HL-60 (cell line): ENCODE results near the gene LRP5.

Source experiments
- DNase-seq, 2 experiments: peaks; one replicate each; pipeline ENCODE4 v3.0.0-alpha.2; 2010 to 2020; ENCODE audit warnings: low read depth in 1 of 2, low spot score in 1 of 2
- H3K27ac ChIP-seq: fragments of 250-450 bp; sonication (Bioruptor Pico); replicated peaks from 2 replicates; pipeline ENCODE4 v1.5.1; 2020; ENCODE audit warnings: mild to moderate bottlenecking, moderate library complexity
- H3K27me3 ChIP-seq: fragments of 250-450 bp; sonication (Bioruptor Pico); 2 replicates; pipeline ENCODE4 v1.5.1; 2021; ENCODE audit warnings: mild to moderate bottlenecking, moderate library complexity; ENCODE audit not compliant: insufficient read depth, poor library complexity, severe bottlenecking
- H3K4me3 ChIP-seq: replicated peaks from 2 replicates; pipeline ENCODE4 v1.5.1; 2011; ENCODE audit warnings: mild to moderate bottlenecking, control low read depth, low read length; ENCODE audit not compliant: insufficient read depth
- CTCF ChIP-seq: IDR thresholded peaks from one replicate; pipeline ENCODE4 v1.5.1; 2011; ENCODE audit warnings: low read length, control low read depth, inconsistent platforms; ENCODE audit not compliant: insufficient read depth
- GABPA ChIP-seq: IDR thresholded peaks from 2 replicates; pipeline ENCODE4 v1.6.1; 2012; ENCODE audit warnings: low read depth
- POLR2AphosphoS5 ChIP-seq: IDR thresholded peaks from 2 replicates; pipeline ENCODE4 v1.6.1; 2012; ENCODE audit warnings: low read depth
- REST ChIP-seq: IDR thresholded peaks from 2 replicates; pipeline ENCODE4 v1.6.1; 2012; ENCODE audit warnings: low read depth; ENCODE audit not compliant: insufficient replicate concordance
- SPI1 ChIP-seq: IDR thresholded peaks from 2 replicates; pipeline ENCODE4 v1.6.1; 2012; ENCODE audit warnings: low read depth, mild to moderate bottlenecking, borderline replicate concordance

The LRP5 gene

GRCh38 chr11:68481579-68482240 is 169.3 kb downstream of the LRP5 start:
- no peaks in the 10 kb centered on the region for H3K27me3 ChIP-seq
- H3K27ac ChIP-seq, result no peak overlapping the region
- H3K4me3 ChIP-seq, result no peak overlapping the region
- no peak for TF ChIP-seq GABPA
- no peak for TF ChIP-seq POLR2AphosphoS5
- TF ChIP-seq REST, result no peak
- TF ChIP-seq SPI1, result no peak
- no peak for TF ChIP-seq CTCF
- no peak for DNase-seq

GRCh38 chr11:68488623-68489022 is 176.2 kb downstream of the LRP5 start:
- no peak for DNase-seq
- H3K4me3 ChIP-seq, result no peak overlapping the region
- no peak for TF ChIP-seq POLR2AphosphoS5
- no peak for TF ChIP-seq SPI1
- TF ChIP-seq REST, result no peak
- no peak for TF ChIP-seq GABPA
- no peak for TF ChIP-seq CTCF
- no peak overlapping the region for H3K27ac ChIP-seq
- H3K27me3 ChIP-seq, result no peaks in the 10 kb centered on the region

GRCh38 chr11:68495220-68495729 is 182.9 kb downstream of the LRP5 start:
- H3K4me3 ChIP-seq, result no peak overlapping the region

More at GRCh38 chr11:68495220-68495729, 182.9 kb downstream of the LRP5 start:
- no peak for TF ChIP-seq CTCF
- TF ChIP-seq GABPA, result no peak
- TF ChIP-seq REST, result no peak
- no peak for TF ChIP-seq POLR2AphosphoS5
- no peak for TF ChIP-seq SPI1
- no peaks in the 10 kb centered on the region for H3K27me3 ChIP-seq
- no peak for DNase-seq
- no peak overlapping the region for H3K27ac ChIP-seq
